Measurements from ENCODE around the gene RTL1. TPM values are rescaled to one million over a fixed set of nuclear protein-coding genes. Genes with fewer than 3 reads are reported as not detected.
A peak's percentile ranks its signal among the peaks of the same experiment; 100 is the strongest.

RTL1 gene
- polyA plus RNA-seq, 1 experiment, result not detected

DNA sequence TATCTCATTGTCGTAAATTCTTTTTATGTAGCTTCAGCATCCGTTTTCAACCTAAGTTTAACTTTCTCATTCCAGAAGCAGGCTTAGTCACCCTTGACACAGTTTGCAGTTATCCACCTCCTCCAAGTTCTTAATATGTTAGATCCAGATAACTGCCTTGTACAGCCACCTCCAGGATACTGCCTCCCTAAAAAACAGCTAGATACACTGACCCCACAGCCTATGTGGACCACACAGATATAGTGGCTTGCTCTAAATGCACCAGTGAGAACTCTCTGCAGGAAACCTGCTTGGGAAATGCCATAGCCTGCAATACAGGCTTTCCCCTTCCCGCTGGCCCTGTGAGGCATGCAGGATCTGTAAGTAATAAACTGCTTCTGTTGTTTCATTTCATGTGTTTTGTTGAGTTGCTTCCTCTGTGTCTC lies 11.1 kb upstream of the RTL1 start:
- ChIA-PET POLR2A (no interaction called here), CTCF (no interaction called here)
- Histone ChIP-seq H3K27me3 (ENCODE audit: control insufficient read depth, insufficient read depth, low read length) (no peaks in the 10 kb centered on the region), H3K36me3 (ENCODE audit: control insufficient read depth, insufficient read depth, low read length) (peaks cover 3% of the 10 kb centered on the region), H3K4me3 (ENCODE audit: low read depth, low read length) (no peak overlapping the region)
- TF ChIP-seq, protein P1, sequence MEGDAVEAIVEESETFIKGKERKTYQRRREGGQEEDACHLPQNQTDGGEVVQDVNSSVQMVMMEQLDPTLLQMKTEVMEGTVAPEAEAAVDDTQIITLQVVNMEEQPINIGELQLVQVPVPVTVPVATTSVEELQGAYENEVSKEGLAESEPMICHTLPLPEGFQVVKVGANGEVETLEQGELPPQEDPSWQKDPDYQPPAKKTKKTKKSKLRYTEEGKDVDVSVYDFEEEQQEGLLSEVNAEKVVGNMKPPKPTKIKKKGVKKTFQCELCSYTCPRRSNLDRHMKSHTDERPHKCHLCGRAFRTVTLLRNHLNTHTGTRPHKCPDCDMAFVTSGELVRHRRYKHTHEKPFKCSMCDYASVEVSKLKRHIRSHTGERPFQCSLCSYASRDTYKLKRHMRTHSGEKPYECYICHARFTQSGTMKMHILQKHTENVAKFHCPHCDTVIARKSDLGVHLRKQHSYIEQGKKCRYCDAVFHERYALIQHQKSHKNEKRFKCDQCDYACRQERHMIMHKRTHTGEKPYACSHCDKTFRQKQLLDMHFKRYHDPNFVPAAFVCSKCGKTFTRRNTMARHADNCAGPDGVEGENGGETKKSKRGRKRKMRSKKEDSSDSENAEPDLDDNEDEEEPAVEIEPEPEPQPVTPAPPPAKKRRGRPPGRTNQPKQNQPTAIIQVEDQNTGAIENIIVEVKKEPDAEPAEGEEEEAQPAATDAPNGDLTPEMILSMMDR (IDR thresholded peaks at IDR 0.05; ENCODE audit: insufficient read depth, low read depth, low read length), result no peak
- DNase-seq (ENCODE audit: low read depth), result peak; percentile 19

DNA sequence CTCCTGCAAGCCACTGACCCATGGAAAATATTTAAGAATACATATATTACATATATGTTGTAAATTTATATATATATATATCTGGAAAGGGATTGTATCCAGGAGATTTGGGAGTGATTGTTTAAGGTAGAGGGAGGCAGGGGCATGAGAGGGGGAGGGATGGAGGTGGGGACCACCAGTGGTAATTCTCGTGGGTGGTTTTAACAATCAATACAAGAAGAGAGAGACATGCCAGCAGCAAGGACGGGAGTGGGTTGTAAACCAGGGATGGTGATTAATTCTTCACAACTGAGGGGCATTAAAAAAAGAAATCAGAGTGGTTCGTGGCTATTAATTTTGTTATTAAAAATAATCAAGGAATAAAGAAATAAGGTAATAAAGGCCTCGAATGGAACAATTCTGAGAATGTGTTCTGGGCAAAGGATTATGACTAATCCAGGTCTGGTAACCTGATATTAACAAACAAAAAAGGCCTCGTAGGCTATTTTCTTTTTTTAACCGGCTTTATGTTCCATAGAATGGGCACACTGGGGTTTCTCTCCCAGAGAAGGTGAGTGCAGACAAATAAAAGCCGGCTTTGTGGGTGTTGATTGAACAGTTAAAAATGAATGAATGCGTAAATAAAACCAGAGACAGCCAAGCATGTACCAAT lies 8.3 kb upstream of the RTL1 start:
- peaks cover 8% of the 10 kb centered on the region for H3K36me3 ChIP-seq (ENCODE audit: control insufficient read depth, insufficient read depth, low read length)
- DNase-seq (ENCODE audit: low read depth), result no peak
- TF ChIP-seq, protein P1 (IDR thresholded peaks at IDR 0.05; ENCODE audit: insufficient read depth, low read depth, low read length), result no peak
- no peaks in the 10 kb centered on the region for H3K27me3 ChIP-seq (ENCODE audit: control insufficient read depth, insufficient read depth, low read length)
- no peak overlapping the region for H3K4me3 ChIP-seq (ENCODE audit: low read depth, low read length)
- CTCF ChIA-PET, result no interaction called here
- POLR2A ChIA-PET, result no interaction called here

DNA sequence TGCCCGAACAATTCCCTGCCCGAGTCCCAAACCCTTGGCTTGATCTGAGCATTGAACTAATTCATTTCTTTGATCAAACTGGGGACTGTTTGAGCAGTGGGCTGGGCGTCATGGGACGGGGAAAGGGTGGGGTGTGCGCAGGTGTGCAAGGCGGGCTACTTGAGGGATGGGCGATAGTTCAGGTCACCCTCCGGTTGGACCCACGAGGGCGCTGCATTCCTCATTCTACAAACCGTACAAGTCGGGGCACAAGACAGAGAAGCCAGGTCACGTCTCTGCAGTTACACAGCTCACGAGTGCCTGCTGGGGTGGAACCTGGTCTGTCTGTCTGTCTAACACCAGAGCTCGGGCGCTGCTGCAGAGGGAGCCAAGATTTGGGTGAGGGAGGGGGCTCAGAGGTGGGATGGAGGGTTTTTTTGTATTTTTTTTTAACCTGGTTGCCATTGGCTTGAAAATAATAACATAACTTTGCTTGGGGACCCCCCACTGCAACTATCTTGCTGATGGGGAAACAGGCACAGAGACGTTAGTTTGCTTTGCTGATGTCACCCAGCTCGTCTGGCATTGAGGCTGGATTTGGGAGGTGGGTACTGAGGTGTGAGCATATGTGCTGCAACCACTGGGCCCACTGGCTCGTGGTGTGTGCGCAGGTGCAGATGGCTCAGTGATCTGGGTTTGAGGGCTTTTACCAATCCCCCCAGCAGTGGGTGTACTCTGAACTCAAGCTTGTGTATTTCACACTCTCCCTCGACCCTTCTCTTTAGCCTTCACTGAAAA lies 7.6 kb upstream of the RTL1 start:
- Histone ChIP-seq H3K36me3 (ENCODE audit: control insufficient read depth, insufficient read depth, low read length) (peaks cover 9% of the 10 kb centered on the region), H3K4me3 (ENCODE audit: low read depth, low read length) (no peak overlapping the region), H3K27me3 (ENCODE audit: control insufficient read depth, insufficient read depth, low read length) (no peaks in the 10 kb centered on the region)
- ChIA-PET CTCF (no interaction called here), POLR2A (no interaction called here)
- DNase-seq (ENCODE audit: low read depth), result no peak
- TF ChIP-seq, protein P1 (IDR thresholded peaks at IDR 0.05; ENCODE audit: insufficient read depth, low read depth, low read length), result no peak

DNA sequence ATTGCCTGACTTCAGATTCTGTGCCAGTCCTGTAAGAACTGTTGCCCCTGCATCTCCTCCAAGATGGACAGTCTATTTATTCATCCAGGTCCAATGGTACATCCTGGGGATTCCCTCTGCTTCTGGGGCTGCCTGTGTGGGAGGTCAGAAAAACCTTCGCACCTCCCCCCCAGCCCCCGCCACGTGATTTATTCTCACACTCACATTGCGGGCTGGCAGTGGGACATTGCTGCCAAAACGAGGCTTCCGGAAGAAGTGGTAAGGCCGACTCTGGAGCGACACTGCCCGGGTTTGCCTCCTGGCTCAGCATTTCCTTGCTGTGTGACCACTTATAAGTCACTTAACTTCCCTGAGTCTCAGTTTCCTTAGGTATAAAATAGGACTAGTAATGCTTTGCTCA lies 5.9 kb upstream of the RTL1 start:
- no peak for DNase-seq (ENCODE audit: low read depth)
- H3K4me3 ChIP-seq (ENCODE audit: low read depth, low read length), result no peak overlapping the region
- H3K27me3 ChIP-seq (ENCODE audit: control insufficient read depth, insufficient read depth, low read length), result no peaks in the 10 kb centered on the region
- ChIA-PET CTCF (no interaction called here), POLR2A (no interaction called here)
- TF ChIP-seq, protein P1 (IDR thresholded peaks at IDR 0.05; ENCODE audit: insufficient read depth, low read depth, low read length), result no peak
- H3K36me3 ChIP-seq (ENCODE audit: control insufficient read depth, insufficient read depth, low read length), result peaks cover 9% of the 10 kb centered on the region

DNA sequence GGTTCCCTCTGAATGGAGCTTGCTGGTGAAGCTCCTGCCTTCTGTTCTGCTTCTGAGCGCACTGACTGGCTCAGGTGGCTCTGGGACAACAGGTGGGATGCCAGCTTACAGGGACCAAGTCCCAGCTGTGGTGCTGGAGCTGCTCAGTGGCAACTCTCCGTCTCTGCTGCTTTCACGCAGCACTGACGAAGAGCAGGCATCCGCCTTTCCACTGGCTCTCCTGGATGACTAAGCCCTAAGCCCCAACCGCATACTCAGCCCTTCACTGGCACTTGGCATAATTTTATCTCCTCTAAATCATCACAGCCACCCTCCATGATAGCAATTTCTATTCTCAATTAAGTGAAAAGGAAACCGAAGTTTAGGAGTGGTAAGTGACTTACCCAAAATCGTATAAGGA lies 3.7 kb upstream of the RTL1 start:
- TF ChIP-seq, protein P1 (IDR thresholded peaks at IDR 0.05; ENCODE audit: insufficient read depth, low read depth, low read length), result no peak
- H3K36me3 ChIP-seq (ENCODE audit: control insufficient read depth, insufficient read depth, low read length), result peaks cover 19% of the 10 kb centered on the region
- ChIA-PET CTCF (no interaction called here), POLR2A (no interaction called here)
- DNase-seq (ENCODE audit: low read depth), result no peak
- H3K27me3 ChIP-seq (ENCODE audit: control insufficient read depth, insufficient read depth, low read length), result no peaks in the 10 kb centered on the region
- H3K4me3 ChIP-seq (ENCODE audit: low read depth, low read length), result no peak overlapping the region

All from BJ (cell line).